NB4 (cell line): ENCODE measurements around the gene PLBD2.

Source experiments
- CTCF ChIP-seq: IDR thresholded peaks from one replicate; pipeline ENCODE4 v1.5.1; 2012; ENCODE audit warnings: low read depth, low read length
- MAX ChIP-seq: IDR thresholded peaks from 2 replicates; pipeline ENCODE4 v1.6.1; 2011; ENCODE audit warnings: low read depth, low read length
- MYC ChIP-seq: IDR thresholded peaks from 2 replicates; pipeline ENCODE4 v1.6.1; 2011; ENCODE audit warnings: low read depth, low read length

- no peak for TF ChIP-seq CTCF
- TF ChIP-seq MYC: no peak
- no peak for TF ChIP-seq MAX
Observed at GRCh38 chr12:113366827-113367226, 8.4 kb downstream of the PLBD2 start.
